Activated gamma-delta T cell treated with anti-CD3 and anti-CD28 coated beads, Interleukin-2, amount 50 U/mL, for 16 hours (primary cell): ENCODE data around the gene TFIP11.

Source experiments
- DNase-seq: peaks from one replicate; pipeline ENCODE4 v3.0.0-alpha.2; 2020; ENCODE audit warnings: low read depth

The TFIP11 gene

DNA sequence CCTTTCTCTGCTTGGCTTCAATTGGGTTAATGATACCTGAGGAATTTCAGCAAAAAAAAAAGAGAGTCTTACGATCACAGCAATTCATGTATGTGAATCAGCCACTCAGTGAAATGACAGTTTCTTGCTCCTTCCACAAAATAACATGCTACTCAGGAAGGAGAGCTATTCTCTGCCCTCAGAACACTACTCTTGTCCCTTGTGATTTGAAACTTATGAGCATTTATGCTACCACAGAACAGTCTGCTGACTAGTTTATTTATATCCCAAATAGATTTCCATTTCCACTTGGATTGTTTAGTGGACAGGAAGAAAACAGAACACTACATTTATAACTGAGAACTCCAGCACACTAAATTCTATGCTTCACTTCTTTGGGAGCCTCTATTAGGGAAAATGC is 8.5 kb downstream of the TFIP11 start:
- DNase-seq: no peak

DNA sequence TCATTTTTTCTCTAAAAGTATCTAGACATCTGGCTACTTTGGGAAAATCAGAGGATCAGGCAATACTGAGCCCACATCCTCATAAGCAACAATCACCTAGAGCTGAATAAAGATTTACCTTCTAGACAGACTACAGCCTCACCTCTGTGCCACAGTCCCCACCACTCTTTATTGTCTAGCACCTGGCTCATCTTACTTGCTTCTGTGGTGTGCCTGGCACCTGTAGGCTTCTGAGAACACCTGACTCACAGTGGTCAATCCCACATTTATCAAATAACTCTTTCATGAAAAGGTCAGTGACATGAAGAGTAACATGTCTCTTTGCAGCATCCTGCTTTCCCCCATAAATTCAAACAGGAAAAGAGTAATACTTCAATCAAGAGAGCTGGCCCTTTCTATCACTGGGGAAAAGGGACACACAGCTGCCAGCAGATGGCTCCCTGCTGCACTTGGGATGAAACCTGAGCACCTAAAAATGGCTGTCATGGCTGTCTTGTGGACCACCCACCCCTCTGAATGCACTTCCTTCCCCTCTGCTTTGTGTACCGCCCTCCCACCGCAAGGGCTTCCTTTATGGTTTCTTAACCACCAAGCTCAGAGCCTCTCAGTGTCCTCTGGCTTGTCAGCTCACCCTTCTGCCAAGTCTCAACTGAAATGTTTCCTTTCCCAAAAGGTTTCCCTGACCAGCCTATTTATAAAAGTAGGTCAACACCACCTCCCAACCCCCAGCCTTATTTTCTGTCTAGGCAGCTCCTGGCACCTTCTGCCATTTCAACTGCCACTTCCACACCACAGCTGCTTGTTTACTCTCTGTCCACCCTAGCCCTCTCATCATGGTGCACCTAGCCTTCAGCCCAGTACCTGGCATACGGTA is 9.3 kb downstream of the TFIP11 start:
- peak; percentile 56 for DNase-seq

DNA sequence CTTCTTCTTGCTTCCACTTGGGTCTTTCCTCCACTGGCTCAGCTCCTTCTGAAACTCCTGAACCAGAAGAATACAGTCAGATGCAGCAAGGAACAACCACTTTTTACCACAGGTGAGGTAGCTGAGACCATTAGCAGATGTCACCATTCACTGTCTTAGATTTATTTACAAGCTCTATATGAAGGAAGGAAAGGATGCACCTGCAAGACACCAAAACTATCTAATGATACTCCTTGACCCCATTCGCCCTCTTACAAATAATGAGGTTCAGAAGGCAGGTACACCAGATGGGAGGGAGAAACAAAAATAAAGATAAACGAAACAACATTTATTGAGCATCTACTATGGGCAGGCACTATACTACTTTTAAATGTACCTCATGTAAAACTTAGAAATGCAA is 10.3 kb downstream of the TFIP11 start:
- no peak for DNase-seq

DNA sequence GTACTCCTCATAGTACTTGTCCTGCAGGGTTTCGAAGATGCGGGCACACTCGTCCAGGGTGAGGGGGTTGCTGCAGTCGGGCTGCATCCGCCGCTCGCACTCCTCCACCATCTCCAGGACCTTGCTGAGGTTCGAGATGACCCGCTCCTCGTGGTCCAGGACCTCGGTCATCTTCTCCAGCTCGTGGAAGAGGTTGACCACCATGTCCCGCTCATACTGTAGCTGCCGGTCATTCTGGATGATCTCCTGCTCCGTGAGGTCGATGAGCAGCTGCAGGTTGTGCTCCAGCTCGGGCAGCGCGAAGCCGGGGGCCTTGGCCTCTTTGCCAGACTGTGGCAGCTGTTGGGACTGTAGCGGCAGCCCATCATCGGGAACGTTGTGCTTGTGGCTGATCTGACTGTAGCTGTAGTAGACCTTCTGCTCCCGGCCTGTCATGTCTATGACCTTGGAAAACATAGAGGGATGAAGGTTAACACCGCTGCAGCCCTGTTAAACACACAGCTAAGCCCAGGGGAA is 13.0 kb downstream of the TFIP11 start:
- no peak for DNase-seq

DNA sequence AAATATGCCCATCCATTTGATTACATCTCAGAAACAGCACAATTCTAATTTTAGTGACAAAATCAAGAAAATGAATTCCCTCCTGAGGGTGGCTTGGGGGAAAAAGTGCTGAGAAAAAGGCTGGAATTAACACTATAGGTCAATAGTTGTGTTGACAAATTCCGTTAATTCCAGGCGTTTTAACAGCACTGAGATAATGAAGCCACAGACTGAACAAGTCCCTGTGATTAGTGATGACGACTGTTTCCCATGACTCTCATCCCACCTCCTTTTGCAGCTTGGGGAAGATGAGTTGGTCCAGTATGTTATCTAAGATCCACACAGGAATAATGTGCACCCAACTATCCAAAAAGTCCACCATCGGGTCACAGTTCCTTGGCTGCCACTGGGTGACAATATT is 15.8 kb downstream of the TFIP11 start:
- DNase-seq: no peak

DNA sequence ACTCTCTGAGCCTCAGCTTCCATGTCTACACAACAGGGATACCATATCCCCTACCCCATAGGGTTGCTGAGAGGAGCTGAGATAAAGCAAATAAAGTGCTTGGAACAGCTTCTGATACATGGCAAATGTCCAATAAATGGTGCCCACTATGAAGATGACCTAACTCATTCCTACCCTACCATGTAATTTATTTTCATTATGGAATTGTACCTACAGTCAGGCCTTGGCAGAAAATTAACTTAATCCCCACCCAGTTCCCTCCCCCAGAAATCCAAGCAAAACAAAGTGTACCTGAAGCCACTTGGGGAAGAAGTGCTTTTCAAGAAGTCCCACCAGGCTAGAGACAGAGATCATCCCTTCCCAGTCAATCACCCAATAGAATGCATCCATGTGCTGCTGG is 17.8 kb downstream of the TFIP11 start:
- no peak for DNase-seq

DNA sequence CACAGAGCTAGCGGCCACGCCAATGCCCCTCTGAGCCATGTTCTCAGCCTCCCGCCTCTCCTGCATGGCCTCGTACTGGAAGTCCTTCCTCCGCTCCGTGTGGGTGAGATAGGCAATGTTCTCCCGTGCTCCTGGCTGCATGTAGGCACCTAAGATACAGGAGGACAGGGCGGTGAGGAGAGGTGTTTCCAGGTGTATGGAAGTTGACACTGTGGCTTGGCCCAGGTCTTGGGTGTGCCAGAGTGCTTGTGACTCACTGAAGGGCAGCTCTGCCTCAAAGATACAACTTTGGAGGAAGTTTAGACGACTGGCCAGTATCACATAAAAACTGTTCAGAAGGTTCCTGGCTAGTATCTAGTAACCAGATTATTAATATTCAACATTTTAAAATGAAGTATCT is 20.1 kb downstream of the TFIP11 start:
- no peak for DNase-seq

DNA sequence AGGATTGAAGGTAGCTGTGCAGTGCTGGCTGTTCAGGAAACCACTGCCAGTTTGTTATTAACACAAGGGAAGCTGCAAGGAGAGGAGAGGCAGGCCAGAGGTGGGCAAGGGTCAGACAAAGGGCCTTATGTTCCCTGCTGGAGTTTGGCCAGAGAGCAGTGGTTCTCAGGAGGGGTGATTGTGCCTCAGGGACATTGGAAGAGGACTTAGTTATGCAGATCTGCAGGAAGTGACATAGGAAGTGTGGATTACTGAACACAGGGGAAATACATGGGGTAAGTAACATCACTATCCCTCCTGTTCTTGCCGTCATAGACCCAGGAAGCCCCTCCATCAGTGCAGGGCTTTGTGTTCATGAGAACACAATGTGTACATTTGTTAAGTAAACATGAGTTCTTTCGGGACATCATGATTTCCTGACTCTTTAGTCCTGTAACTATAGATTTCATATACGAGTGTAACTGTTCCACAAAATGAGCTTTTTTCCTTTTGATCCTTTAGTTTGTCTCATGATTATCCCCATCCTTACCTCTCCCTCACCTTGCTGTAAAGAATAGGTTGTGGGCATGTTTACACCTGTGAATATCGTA is 22.7 kb downstream of the TFIP11 start:
- no peak for DNase-seq

DNA sequence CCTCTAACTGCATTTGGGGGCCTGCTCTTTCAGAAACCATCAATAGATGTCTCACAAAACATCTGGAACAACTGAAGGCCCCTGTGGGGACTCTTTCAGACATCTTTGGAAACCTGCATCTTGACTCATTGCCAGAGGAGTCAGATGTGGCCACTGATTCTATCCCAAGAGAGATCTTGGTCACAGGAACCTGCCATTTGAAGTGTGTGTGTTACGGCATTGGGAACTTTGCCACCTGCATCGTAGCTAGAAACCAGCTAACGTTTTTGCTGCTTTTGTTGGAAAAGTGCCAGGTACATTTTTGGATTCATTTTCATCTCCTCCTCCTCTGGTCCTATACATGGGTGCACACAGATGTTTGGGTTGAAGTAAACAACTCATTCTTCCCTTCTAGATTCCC is 24.3 kb downstream of the TFIP11 start:
- no peak for DNase-seq

DNA sequence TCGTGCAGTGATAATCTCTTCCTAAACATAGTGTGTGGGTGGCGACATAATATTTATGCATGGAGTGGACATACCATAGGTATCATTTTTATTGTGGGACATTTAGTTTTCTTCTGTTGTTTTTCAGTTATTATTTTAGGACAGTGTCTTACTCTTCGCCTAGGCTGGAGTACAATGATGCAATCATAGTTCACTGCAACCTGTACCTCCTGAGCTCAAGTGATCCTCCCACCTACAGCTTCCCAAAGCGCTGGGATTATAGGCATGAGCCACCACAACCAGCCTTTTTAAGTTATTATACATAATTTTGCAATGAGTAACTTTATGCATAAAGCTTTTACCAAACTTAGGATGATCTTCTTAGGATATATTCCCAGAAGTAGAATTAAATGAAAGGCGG is 25.9 kb downstream of the TFIP11 start:
- DNase-seq: no peak

DNA sequence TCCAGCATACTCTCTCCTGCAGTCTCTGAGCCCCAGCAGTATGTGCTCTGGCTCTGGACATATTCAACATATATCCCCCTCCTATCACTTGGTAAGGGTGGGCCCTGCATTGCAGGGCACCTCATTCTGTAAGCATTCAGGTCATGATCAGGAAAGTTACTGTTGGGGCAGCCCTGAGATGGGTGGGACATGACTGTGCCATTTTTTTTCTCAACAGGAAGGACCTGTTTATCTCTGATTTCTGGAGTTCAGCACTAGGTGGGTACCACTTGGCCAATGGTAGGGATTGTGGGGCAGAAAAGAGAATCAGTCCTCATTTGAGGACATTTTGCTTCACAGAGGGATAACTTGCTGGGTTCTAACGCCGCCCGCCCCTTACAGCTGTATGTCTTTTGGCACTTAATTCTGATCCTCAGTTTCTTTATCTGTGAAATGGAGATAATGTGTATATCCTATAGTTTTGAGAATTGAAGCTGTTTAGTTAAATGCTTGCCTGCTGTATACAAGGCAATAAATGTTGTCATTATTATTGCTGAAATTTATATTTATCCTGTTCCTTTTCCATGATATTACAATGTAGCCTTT is 26.4 kb downstream of the TFIP11 start:
- DNase-seq: no peak

DNA sequence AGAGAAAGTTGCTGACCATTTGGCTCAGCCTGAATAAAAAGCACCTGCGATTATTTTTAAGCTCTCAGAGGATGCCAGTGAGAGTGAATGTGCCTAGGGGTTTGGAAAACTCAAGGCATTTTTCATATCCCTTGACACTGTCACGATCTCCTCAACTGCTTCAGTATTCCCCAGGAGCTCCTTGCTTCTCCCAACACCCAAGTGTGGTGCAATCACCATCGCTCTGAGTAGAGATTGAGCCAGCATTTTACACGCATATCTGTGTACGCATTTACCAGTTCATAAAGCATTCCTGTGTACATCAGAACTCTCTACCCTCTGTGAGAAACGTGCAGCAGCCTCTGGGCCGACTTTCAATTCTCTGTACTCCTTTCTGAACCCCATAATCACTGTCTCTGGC is 27.3 kb downstream of the TFIP11 start:
- DNase-seq: no peak

DNA sequence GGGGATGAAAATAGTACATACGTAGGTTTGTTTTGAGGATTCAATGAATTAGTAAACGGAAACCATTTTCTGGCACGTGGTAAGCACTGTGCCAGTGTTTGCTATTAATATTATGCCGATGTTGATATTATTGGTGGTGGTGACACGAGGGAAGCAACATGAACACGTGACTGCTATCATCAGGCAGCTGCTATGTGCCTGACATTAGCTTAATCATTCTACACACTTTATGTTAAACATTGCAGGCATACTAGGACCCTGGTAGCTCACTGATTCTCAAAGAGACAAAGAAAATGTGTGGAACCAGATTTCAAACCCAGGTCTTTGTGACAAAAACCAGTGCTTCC is 27.9 kb downstream of the TFIP11 start:
- no peak for DNase-seq

DNA sequence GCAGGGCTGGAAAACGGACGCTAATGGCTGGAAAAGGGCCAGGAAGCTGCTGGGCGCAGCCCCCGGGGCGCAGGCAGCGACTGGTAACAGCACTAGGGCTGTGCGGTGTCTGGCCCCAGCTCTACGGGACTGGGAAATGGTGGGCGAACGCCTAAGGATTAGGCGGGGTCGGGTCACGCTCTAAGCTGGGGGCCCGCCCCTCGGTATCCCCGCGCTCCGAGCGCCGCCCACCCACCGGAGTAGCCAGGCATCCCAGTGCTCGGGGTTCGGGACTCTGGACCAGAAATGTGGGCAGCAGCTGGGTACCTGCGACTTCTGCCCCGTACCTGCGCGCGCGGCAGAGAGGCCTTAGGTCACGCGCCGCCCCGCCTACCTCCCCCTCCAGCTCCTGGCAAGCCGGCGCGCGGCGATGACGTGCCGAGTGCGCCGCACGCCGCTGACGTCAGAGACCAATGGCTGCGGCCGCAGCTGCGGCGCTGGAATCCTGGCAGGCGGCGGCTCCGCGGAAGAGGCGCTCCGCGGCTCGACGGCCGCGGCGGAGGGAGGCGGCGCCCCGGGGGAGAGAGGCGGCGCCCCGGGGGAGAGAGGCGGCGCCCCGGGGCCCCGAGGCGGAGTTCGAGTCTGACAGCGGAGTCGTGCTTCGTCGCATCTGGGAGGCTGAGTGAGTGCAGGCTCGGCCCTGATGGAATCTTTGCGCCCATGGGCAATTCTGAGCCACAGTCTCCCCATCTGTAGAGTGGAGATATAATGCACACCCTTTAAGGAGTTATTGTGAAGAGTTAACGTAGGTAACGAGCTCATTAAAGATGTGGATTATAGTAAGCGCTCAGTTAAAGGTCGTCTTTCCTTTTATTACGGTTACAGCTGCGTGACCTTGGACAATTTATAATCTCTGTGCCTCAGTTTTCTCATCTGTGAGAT is 28.6 kb downstream of the TFIP11 start, which contains the start of the genes HPS4 and SRRD:
Gene HPS4 (minus strand): TSS at position 345 of the 921 bp plus-strand sequence. CDS start 2,021 bp downstream, outside the sequence.
Gene SRRD (plus strand): TSS at position 439 of the 921 bp plus-strand sequence. CDS start 14 bp downstream, at position 453.
- peak; percentile 88 for DNase-seq

DNA sequence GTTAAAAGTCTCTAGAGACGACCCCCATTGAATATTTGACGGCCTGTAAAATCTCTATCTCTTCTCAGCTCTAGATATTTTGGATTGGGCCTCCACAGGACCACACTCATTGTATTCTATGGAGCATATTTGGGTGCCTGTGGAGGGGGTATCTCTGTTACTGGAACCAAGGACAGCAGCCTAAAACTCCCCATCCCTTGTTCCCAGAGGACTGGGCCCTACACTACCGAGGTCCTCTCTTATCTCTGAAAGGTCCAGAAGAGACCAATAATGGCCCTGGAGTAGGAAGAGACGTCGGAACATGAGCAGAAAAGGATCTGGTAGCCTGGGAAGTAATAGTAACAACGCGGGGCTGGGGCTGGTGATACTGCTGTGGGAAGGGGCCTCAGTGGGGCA is 29.2 kb downstream of the TFIP11 start:
- no peak for DNase-seq

DNA sequence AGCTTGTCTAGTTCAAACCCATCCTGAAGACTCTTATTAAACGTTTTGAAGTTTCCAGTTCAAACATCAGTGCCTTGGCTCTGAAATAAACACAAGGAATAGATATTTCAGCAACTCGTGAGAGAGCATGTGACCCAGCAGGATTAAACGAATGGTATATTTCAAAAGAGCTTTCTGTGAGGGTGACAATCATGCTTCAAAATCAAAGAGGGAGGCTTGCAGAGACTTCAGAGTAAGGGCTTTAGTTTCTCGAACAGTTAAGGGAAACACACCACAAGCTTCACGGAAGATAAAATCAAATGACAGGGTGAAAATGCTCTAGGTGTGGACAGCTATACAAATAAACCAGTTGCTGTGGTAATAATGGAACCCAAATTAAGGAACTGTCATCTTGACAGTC is 30.1 kb downstream of the TFIP11 start:
- no peak for DNase-seq

DNA sequence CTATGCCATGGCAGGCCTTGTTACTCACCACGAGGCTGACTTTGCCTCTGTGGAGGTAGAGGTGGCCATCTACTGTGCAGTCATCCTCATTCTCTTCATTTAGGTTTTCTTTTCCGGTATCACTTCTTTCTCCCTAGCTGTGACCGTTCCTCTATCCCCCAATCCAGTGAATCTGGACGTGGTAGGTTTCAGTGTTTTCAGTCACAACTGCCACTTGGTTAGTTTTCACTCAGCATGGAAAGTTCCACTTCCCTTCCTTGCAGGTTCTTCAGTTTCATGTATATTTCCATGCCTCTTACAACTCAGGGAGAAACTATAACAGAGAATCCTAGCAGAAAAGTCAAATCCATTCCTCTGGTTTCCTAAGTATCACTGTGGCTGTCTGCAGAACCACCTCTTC is 30.6 kb downstream of the TFIP11 start:
- no peak for DNase-seq

DNA sequence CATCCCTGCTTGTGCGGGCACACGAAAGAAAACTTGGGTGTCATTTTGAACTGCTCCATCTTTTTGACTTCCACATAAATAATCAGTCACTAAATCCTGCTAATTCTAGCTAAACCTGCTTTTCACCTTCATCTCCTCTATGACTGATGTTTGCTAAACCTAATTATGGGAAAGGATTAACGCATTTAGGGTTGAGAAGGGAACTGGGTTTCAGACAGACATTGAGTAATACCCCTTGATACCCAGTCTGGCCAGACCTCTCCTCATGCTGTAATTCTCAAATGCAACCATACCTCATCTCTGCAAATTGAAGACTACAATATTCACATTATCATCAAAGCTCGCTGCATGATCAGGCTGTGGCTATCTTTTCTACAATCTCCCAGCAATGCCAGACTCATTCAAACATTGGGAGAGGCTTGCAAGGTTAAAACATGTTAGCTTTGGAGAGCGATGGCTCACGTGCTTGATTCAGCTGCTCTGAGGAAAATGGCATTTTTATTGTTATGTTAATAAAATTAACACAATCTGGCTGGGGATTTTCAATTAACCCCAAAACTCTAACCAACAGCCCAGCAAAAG is 31.1 kb downstream of the TFIP11 start:
- no peak for DNase-seq

DNA sequence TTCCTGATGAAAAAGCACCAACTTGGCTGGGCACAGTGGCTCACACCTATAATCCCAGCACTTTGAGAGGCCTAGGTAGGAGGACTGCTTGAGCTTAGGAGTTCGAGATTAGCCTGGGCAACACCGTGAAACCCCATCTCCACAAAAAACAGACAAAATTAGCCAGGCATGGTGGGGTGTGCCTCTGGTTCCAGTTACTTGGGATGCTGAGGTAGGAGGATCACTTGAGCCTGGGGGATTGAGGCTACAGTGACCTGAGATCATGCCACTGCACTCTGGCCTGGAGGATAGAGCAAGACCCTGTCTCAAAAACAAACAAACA is 31.7 kb downstream of the TFIP11 start:
- DNase-seq: no peak

DNA sequence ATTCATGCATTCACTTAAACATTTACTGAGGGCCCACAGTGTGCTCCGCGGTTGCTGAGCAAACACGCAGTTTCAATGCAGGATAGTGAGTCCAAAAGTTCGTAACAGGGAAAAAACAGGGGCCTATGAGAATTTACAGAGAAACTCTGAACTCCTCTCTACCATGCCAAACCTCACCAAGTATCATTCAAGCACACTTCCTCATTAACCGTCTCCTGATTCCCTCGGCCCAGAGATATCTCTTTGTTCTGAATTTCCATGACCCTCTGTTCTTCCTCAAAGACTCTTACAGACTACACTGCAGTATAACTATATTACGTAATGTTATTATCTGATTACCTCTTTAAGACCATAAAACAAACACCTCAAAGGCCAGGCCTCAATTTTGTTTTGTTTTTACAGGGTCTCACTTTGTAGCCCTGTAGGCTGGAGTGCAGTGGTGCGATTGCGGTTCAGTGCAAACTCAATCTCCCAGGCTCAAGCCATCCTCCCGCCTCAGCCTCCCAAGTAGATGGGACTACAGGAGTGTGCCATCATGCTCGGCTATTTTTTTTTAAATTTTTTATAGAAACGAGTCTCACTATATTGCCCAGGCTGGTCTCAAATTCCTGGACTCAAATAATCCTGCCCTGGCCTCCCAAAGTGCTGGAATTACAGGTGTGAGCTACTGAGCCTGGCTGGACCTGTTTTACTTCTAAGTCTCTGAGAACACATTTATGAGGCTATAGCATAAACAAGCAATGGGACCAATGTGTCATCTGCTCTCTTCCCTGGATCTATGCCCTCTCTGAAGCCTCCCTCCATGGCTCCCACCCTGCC is 32.3 kb downstream of the TFIP11 start:
- no peak for DNase-seq
